Neural progenitor cell (in vitro differentiated cells): ENCODE results near the gene CRACR2B. TPM values are rescaled to one million over a fixed set of nuclear protein-coding genes. Genes with fewer than 3 reads are reported as not detected.

Source experiments
- DNase-seq: peaks from one replicate; pipeline ENCODE4 v3.0.0-alpha.2; 2016; ENCODE audit warnings: low spot score
- H2AFZ ChIP-seq: fragments of 200-600 bp; sonication (generic); replicated peaks from 2 replicates; pipeline ENCODE4 v1.6.1; 2016; ENCODE audit warnings: antibody characterized with exemption
- H3F3A ChIP-seq: fragments of 200-600 bp; sonication (generic); 2 replicates; pipeline ENCODE4 v1.6.1; 2016; ENCODE audit warnings: antibody characterized with exemption, low read depth
- H3K27ac ChIP-seq: fragments of 200-600 bp; sonication (generic); 2 replicates; pipeline ENCODE4 v1.5.1; 2016; ENCODE audit warnings: mild to moderate bottlenecking
- H3K27me3 ChIP-seq: fragments of 200-600 bp; sonication (generic); 2 replicates; pipeline ENCODE4 v1.6.1; 2016; ENCODE audit warnings: mild to moderate bottlenecking, moderate library complexity
- H3K36me3 ChIP-seq: fragments of 200-600 bp; sonication (generic); 2 replicates; pipeline ENCODE4 v1.5.1; 2016
- H3K4me1 ChIP-seq: fragments of 200-600 bp; sonication (generic); 2 replicates; pipeline ENCODE4 v1.6.1; 2016; ENCODE audit warnings: mixed run types
- H3K4me2 ChIP-seq: fragments of 200-600 bp; sonication (generic); 2 replicates; pipeline ENCODE4 v1.6.1; 2016
- H3K4me3 ChIP-seq: fragments of 200-600 bp; sonication (generic); 2 replicates; pipeline ENCODE4 v1.5.1; 2016
- H3K79me2 ChIP-seq: fragments of 200-600 bp; sonication (generic); 2 replicates; pipeline ENCODE4 v1.6.1; 2016; ENCODE audit warnings: low read depth
- H3K9ac ChIP-seq: fragments of 200-600 bp; sonication (generic); 2 replicates; pipeline ENCODE4 v1.6.1; 2016
- H3K9me3 ChIP-seq: fragments of 200-600 bp; sonication (generic); 2 replicates; pipeline ENCODE4 v1.5.1; 2016; ENCODE audit warnings: low read depth
- H4K20me1 ChIP-seq: fragments of 200-600 bp; sonication (generic); 2 replicates; pipeline ENCODE4 v1.6.1; 2016; ENCODE audit warnings: low read depth
- H3K27ac Mint-ChIP-seq: 3 replicates; pipeline ENCODE4 v1.8.0; 2021; ENCODE audit warnings: mixed read lengths
- H3K27me3 Mint-ChIP-seq: 2 replicates; pipeline ENCODE4 v1.8.0; 2022; ENCODE audit warnings: low read depth, mild to moderate bottlenecking, inconsistent platforms, moderate library complexity, mixed read lengths; ENCODE audit not compliant: insufficient read depth
- H3K36me3 Mint-ChIP-seq: 3 replicates; pipeline ENCODE4 v1.8.0; 2021; ENCODE audit warnings: mixed read lengths
- H3K4me1 Mint-ChIP-seq: 3 replicates; pipeline ENCODE4 v1.8.0; 2021; ENCODE audit warnings: mixed read lengths
- H3K4me3 Mint-ChIP-seq: 3 replicates; pipeline ENCODE4 v1.8.0; 2021; ENCODE audit warnings: mild to moderate bottlenecking, moderate library complexity, mixed read lengths
- H3K9me3 Mint-ChIP-seq: 3 replicates; pipeline ENCODE4 v1.8.0; 2020; ENCODE audit warnings: mixed read lengths
- CTCF ChIP-seq: fragments of 200-600 bp; sonication (generic); IDR thresholded peaks from 2 replicates; pipeline ENCODE4 v1.5.1; 2017; ENCODE audit warnings: antibody characterized with exemption, mild to moderate bottlenecking
- EZH2 ChIP-seq: fragments of 200-600 bp; sonication (generic); IDR thresholded peaks from 2 replicates; pipeline ENCODE4 v1.6.1; 2017; ENCODE audit warnings: antibody characterized with exemption, mild to moderate bottlenecking, moderate library complexity
- EZH2phosphoT487 ChIP-seq: fragments of 200-600 bp; sonication (generic); IDR thresholded peaks from 2 replicates; pipeline ENCODE4 v1.6.1; 2017; ENCODE audit warnings: antibody characterized with exemption
- total RNA-seq: library from RNA; depleted of rRNA; stranded (reverse); fragments of >200 nt; gene quantifications from 2 replicates; pipeline ENCODE4 v1.2.3, GENCODE V29; 2015; ENCODE audit warnings: low replicate concordance

CRACR2B gene
- total RNA-seq, 1 donor from 2014 or later, result 3.9 TPM

- Histone ChIP-seq H4K20me1 (peaks cover 67% of the 10 kb centered on the region), H3K27ac (peak overlapping the region; percentile 66), H3K4me1 (peaks cover 43% of the 10 kb centered on the region), H3K4me3 (no peak overlapping the region), H3K79me2 (peaks cover 9% of the 10 kb centered on the region), H3F3A (peaks cover 26% of the 10 kb centered on the region), H3K36me3 (no peaks in the 10 kb centered on the region), H3K9me3 (no peaks in the 10 kb centered on the region), H2AFZ (no peak overlapping the region), H3K4me2 (peak overlapping the region; percentile 69), H3K9ac (no peak overlapping the region), H3K27me3 (peaks cover 15% of the 10 kb centered on the region)
- TF ChIP-seq EZH2phosphoT487 (no peak), EZH2 (no peak), CTCF (no peak)
- Mint-ChIP-seq H3K27me3 (peaks cover 4% of the 10 kb centered on the region), H3K36me3 (no peaks in the 10 kb centered on the region), H3K4me3 (no peak overlapping the region), H3K27ac (no peak overlapping the region), H3K9me3 (no peaks in the 10 kb centered on the region), H3K4me1 (peaks cover 17% of the 10 kb centered on the region)
- DNase-seq, result peak; percentile 80
Measured at GRCh38 chr11:854601-855329, 27.0 kb downstream of the CRACR2B start.

GRCh38 chr11:855330-855674 is 27.6 kb downstream of the CRACR2B start:
- peaks cover 10% of the 10 kb centered on the region for H3K27me3 ChIP-seq
- H3K36me3 ChIP-seq, result no peaks in the 10 kb centered on the region
- no peak overlapping the region for H2AFZ ChIP-seq
- H3K4me2 ChIP-seq, result peak overlapping the region; percentile 69
- H3F3A ChIP-seq, result peaks cover 24% of the 10 kb centered on the region
- H3K4me3 ChIP-seq, result no peak overlapping the region
- Mint-ChIP-seq H3K4me1 (peaks cover 17% of the 10 kb centered on the region), H3K36me3 (no peaks in the 10 kb centered on the region), H3K4me3 (peak overlapping the region; percentile 60), H3K9me3 (no peaks in the 10 kb centered on the region), H3K27ac (no peak overlapping the region), H3K27me3 (peaks cover 4% of the 10 kb centered on the region)
- H3K79me2 ChIP-seq, result peaks cover 9% of the 10 kb centered on the region
- H3K9me3 ChIP-seq, result no peaks in the 10 kb centered on the region
- TF ChIP-seq EZH2phosphoT487, result no peak
- H3K9ac ChIP-seq, result no peak overlapping the region
- no peak overlapping the region for H3K27ac ChIP-seq
- no peak for DNase-seq
- H4K20me1 ChIP-seq, result peaks cover 68% of the 10 kb centered on the region
- peaks cover 40% of the 10 kb centered on the region for H3K4me1 ChIP-seq

- H3K4me3 Mint-ChIP-seq, result no peak overlapping the region
- H3K27ac ChIP-seq, result no peak overlapping the region
Measured at GRCh38 chr11:855796-856195, 28.1 kb downstream of the CRACR2B start.

More at GRCh38 chr11:855796-856195, 28.1 kb downstream of the CRACR2B start:
- no peak overlapping the region for H3K4me3 ChIP-seq
- H3K27me3 Mint-ChIP-seq, result peaks cover 4% of the 10 kb centered on the region
- peaks cover 17% of the 10 kb centered on the region for H3K4me1 Mint-ChIP-seq
- peaks cover 63% of the 10 kb centered on the region for H4K20me1 ChIP-seq
- H3K9me3 ChIP-seq, result no peaks in the 10 kb centered on the region
- peaks cover 9% of the 10 kb centered on the region for H3K79me2 ChIP-seq
- H2AFZ ChIP-seq, result no peak overlapping the region
- H3K36me3 Mint-ChIP-seq, result no peaks in the 10 kb centered on the region
- H3K9ac ChIP-seq, result no peak overlapping the region
- H3F3A ChIP-seq, result peaks cover 19% of the 10 kb centered on the region
- H3K4me2 ChIP-seq, result no peak overlapping the region
- H3K4me1 ChIP-seq, result peaks cover 36% of the 10 kb centered on the region
- DNase-seq, result no peak
- no peak overlapping the region for H3K27ac Mint-ChIP-seq
- no peaks in the 10 kb centered on the region for H3K9me3 Mint-ChIP-seq
- TF ChIP-seq EZH2 (no peak), EZH2phosphoT487 (no peak), CTCF (no peak)
- H3K27me3 ChIP-seq, result peaks cover 5% of the 10 kb centered on the region
- no peaks in the 10 kb centered on the region for H3K36me3 ChIP-seq
